GM23338 (cell line): ENCODE data around the gene ZNF358. TPM values are rescaled to one million over a fixed set of nuclear protein-coding genes. Genes with fewer than 3 reads are reported as not detected.

Experiments
- ATAC-seq: fragments of 200-7000 bp; cut with Tn5 transposase; 3 replicates; pipeline ENCODE4 v1.9.1; 2020
- DNase-seq: peaks from one replicate; pipeline ENCODE4 v3.0.0-alpha.2; 2015; ENCODE audit warnings: low spot score
- H2AFZ ChIP-seq: fragments of 200-600 bp; sonication (generic); 2 replicates; pipeline ENCODE4 v1.8.0; 2016; ENCODE audit warnings: antibody characterized with exemption, mild to moderate bottlenecking, moderate library complexity
- H3F3A ChIP-seq: fragments of 200-600 bp; sonication (generic); replicated peaks from 2 replicates; pipeline ENCODE4 v1.8.0; 2017; ENCODE audit warnings: antibody characterized with exemption, mixed run types, low read depth
- H3K27ac ChIP-seq: fragments of 200-600 bp; sonication (generic); 2 replicates; pipeline ENCODE4 v1.6.1; 2016; ENCODE audit warnings: low read depth
- H3K27me3 ChIP-seq: fragments of 200-600 bp; sonication (generic); 2 replicates; pipeline ENCODE4 v1.8.0; 2016; ENCODE audit warnings: mild to moderate bottlenecking, mixed run types, moderate library complexity; ENCODE audit not compliant: insufficient read depth
- H3K36me3 ChIP-seq: fragments of 200-600 bp; sonication (generic); 2 replicates; pipeline ENCODE4 v1.8.0; 2016; ENCODE audit warnings: mild to moderate bottlenecking; ENCODE audit not compliant: insufficient read depth
- H3K4me1 ChIP-seq: fragments of 200-600 bp; sonication (generic); 2 replicates; pipeline ENCODE4 v1.8.0; 2016; ENCODE audit warnings: mild to moderate bottlenecking, moderate library complexity; ENCODE audit not compliant: insufficient read depth
- H3K4me2 ChIP-seq: fragments of 200-600 bp; sonication (generic); 2 replicates; pipeline ENCODE4 v1.7.1; 2017; ENCODE audit warnings: mixed run types
- H3K4me3 ChIP-seq: fragments of 200-600 bp; sonication (generic); 2 replicates; pipeline ENCODE4 v1.6.1; 2016; ENCODE audit warnings: mixed run types
- H3K79me2 ChIP-seq: fragments of 200-600 bp; sonication (generic); replicated peaks from 2 replicates; pipeline ENCODE4 v1.8.0; 2017; ENCODE audit warnings: mild to moderate bottlenecking; ENCODE audit not compliant: insufficient read depth
- H3K9me2 ChIP-seq: fragments of 200-600 bp; sonication (generic); 2 replicates; pipeline ENCODE4 v1.8.0; 2017; ENCODE audit not compliant: insufficient read depth
- H4K20me1 ChIP-seq: fragments of 200-600 bp; sonication (generic); replicated peaks from 2 replicates; pipeline ENCODE4 v1.8.0; 2017; ENCODE audit warnings: mild to moderate bottlenecking; ENCODE audit not compliant: insufficient read depth
- H3K27ac Mint-ChIP-seq: 2 replicates; pipeline ENCODE4 v1.8.0; 2020; ENCODE audit warnings: inconsistent platforms, mild to moderate bottlenecking, moderate library complexity, mixed read lengths
- H3K27me3 Mint-ChIP-seq: 3 replicates; pipeline ENCODE4 v1.8.0; 2022; ENCODE audit warnings: low read depth, mild to moderate bottlenecking, moderate library complexity, mixed read lengths, inconsistent platforms; ENCODE audit not compliant: insufficient read depth, poor library complexity
- H3K36me3 Mint-ChIP-seq: 3 replicates; pipeline ENCODE4 v1.8.0; 2021; ENCODE audit warnings: low read depth, mild to moderate bottlenecking, inconsistent platforms, moderate library complexity, mixed read lengths
- H3K4me1 Mint-ChIP-seq: 3 replicates; pipeline ENCODE4 v1.8.0; 2020; ENCODE audit warnings: mild to moderate bottlenecking, inconsistent platforms, mixed read lengths
- H3K4me3 Mint-ChIP-seq: 3 replicates; pipeline ENCODE4 v1.8.0; 2021; ENCODE audit warnings: moderate library complexity, mild to moderate bottlenecking, inconsistent platforms, mixed read lengths
- H3K9me3 Mint-ChIP-seq: 3 replicates; pipeline ENCODE4 v1.8.0; 2020; ENCODE audit warnings: moderate library complexity, mild to moderate bottlenecking, inconsistent platforms, mixed read lengths
- CREB1 ChIP-seq: fragments of 250-450 bp; sonication (Bioruptor Pico); IDR thresholded peaks from 2 replicates; pipeline ENCODE4 v1.5.0; 2020; ENCODE audit warnings: low read depth, mild to moderate bottlenecking, moderate library complexity
- EZH2 ChIP-seq: fragments of 200-600 bp; sonication (generic); IDR thresholded peaks from one replicate; pipeline ENCODE4 v1.8.0; 2017; ENCODE audit warnings: antibody characterized with exemption, mild to moderate bottlenecking, low read depth; ENCODE audit not compliant: unreplicated experiment
- EZH2phosphoT487 ChIP-seq: fragments of 200-600 bp; sonication (generic); IDR thresholded peaks from one replicate; pipeline ENCODE4 v1.8.1; 2018; ENCODE audit warnings: antibody characterized with exemption; ENCODE audit not compliant: unreplicated experiment
- JUNB ChIP-seq: IDR thresholded peaks from one replicate; pipeline ENCODE4 v1.6.1; 2016; ENCODE audit warnings: antibody characterized with exemption; ENCODE audit not compliant: unreplicated experiment
- POLR2AphosphoS5 ChIP-seq: IDR thresholded peaks from 2 replicates; pipeline ENCODE4 v1.6.1; 2016; ENCODE audit warnings: antibody characterized with exemption, low read depth
- STAT1 ChIP-seq: IDR thresholded peaks from one replicate; pipeline ENCODE4 v1.6.1; 2016; ENCODE audit warnings: antibody characterized with exemption; ENCODE audit not compliant: unreplicated experiment
- ZNF331 ChIP-seq: fragments of 250-450 bp; sonication (Bioruptor Pico); IDR thresholded peaks from 2 replicates; pipeline ENCODE4 v1.5.0; 2020; ENCODE audit warnings: low read depth, mild to moderate bottlenecking, moderate library complexity
- polyA plus RNA-seq: library from polyadenylated mRNA; unstranded; fragments of >200 nt; fragmentation: Nextera tagmentation; extraction: Ambion mirVana; gene quantifications from 2 replicates; pipeline ENCODE4 v1.2.1, GENCODE V29; 2016
- total RNA-seq: library from RNA; depleted of rRNA; stranded (reverse); fragments of >200 nt; shearing (Covaris generic); gene quantifications from 2 replicates; pipeline ENCODE4 v1.2.3, GENCODE V29; 2014
- TF ChIP-seq, protein P1 (sequence below), 2 experiments: fragments of 200-600 bp in 1 of 2; sonication (generic) in 1 of 2; conservative IDR thresholded peaks; 2 replicates each; pipeline versions ENCODE4 v1.5.1 to v1.6.1; 2016 to 2017; ENCODE audit warnings: antibody characterized with exemption in 2 of 2, low read depth in 2 of 2, mild to moderate bottlenecking in 2 of 2, moderate library complexity in 1 of 2
- TF ChIP-seq, protein P2 (sequence below): IDR thresholded peaks from one replicate; pipeline ENCODE4 v1.6.1; 2018; ENCODE audit warnings: antibody characterized with exemption; ENCODE audit not compliant: unreplicated experiment
- TF ChIP-seq, protein P3 (sequence below): IDR thresholded peaks from 2 replicates; pipeline ENCODE4 v1.6.1; 2016; ENCODE audit warnings: antibody characterized with exemption
- TF ChIP-seq, protein P4 (sequence below): fragments of 250-450 bp; sonication (Bioruptor Pico); IDR thresholded peaks from 2 replicates; pipeline ENCODE4 v1.5.0; 2020; ENCODE audit warnings: mild to moderate bottlenecking, moderate library complexity

The ZNF358 gene
- total and polyA plus RNA-seq, 2 experiments from 2014 or later = 23.8 to 52.9 TPM

DNA sequence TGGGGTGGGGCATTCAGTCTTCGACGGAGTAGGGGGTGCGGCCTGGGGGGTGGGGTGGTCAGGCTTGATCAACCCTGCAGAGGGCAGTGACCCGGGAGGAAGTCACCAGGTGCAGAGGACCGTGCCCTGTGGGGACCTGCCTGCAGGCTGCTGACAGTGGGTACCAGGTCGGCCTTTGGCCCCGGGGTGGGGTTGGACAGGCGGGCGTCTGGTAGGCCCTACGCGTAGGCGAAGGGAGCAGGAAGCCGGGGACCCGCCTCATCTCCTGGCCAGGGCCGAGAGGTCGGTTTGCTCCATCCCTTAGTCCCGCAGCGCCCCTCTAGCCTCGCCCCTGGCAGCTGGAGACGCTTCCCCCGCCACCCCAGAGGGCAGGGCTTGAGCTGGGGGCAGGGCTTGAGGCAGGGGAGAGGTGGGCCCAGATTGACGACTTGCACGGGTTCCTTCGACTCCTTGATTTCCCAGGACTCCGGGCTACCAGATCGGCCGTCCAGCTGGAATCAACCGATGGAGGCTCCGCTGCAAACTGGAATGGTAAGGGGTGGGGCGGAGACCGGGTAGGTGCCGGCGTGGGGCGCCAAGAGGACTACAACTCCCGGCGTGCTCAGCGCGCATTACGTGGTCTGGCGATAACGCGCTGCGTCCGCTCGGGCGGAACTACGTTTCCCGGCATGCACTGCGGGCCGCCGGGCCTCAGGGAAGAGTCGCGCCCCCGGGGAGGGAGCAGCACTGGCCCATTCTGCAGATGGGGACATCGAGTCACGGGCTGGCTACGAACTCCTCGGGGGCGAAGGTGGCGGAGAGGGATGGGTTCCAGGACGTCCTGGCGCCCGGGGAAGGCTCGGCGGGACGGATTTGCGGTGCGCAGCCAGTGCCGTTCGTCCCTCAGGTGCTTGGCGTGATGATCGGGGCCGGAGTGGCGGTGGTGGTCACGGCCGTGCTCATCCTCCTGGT, 19.4 kb downstream of the ZNF358 start, which contains the start of gene PNPLA6:
Gene PNPLA6, plus strand, starts transcription at position 671 of the 951 bp plus-strand sequence. Its CDS starts 72 bp downstream, at position 743.
- peak; percentile 79 for ATAC-seq
- Mint-ChIP-seq H3K36me3 (peaks cover 6% of the 10 kb centered on the region; the same call in 2 of the 3 replicates), H3K27me3 (peaks cover 11% of the 10 kb centered on the region), H3K4me3 (peak within 1 kb of the TSS; percentile 89), H3K9me3 (no peaks in the 10 kb centered on the region; the same call in 2 of the 3 replicates), H3K4me1 (no peaks in the 10 kb centered on the region; the same call in 2 of the 3 replicates), H3K27ac (peak within 1 kb of the TSS; percentile 94)
- TF ChIP-seq POLR2AphosphoS5 (peak; percentile 79), EZH2phosphoT487 (no peak), JUNB (no peak), ZNF331 (CRISPR knock-in tag) (no peak), CREB1 (CRISPR knock-in tag) (peak; percentile 95), STAT1 (no peak), EZH2 (no peak)
- TF ChIP-seq, protein P1, sequence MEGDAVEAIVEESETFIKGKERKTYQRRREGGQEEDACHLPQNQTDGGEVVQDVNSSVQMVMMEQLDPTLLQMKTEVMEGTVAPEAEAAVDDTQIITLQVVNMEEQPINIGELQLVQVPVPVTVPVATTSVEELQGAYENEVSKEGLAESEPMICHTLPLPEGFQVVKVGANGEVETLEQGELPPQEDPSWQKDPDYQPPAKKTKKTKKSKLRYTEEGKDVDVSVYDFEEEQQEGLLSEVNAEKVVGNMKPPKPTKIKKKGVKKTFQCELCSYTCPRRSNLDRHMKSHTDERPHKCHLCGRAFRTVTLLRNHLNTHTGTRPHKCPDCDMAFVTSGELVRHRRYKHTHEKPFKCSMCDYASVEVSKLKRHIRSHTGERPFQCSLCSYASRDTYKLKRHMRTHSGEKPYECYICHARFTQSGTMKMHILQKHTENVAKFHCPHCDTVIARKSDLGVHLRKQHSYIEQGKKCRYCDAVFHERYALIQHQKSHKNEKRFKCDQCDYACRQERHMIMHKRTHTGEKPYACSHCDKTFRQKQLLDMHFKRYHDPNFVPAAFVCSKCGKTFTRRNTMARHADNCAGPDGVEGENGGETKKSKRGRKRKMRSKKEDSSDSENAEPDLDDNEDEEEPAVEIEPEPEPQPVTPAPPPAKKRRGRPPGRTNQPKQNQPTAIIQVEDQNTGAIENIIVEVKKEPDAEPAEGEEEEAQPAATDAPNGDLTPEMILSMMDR (conservative IDR thresholded peaks at IDR 0.05; ENCODE audit: low read depth in 2 of 2) = 0 out of 4 replicates have a peak, but pooled peaks of 1 of the 2 experiments have one; percentile 8
- TF ChIP-seq, protein P2, sequence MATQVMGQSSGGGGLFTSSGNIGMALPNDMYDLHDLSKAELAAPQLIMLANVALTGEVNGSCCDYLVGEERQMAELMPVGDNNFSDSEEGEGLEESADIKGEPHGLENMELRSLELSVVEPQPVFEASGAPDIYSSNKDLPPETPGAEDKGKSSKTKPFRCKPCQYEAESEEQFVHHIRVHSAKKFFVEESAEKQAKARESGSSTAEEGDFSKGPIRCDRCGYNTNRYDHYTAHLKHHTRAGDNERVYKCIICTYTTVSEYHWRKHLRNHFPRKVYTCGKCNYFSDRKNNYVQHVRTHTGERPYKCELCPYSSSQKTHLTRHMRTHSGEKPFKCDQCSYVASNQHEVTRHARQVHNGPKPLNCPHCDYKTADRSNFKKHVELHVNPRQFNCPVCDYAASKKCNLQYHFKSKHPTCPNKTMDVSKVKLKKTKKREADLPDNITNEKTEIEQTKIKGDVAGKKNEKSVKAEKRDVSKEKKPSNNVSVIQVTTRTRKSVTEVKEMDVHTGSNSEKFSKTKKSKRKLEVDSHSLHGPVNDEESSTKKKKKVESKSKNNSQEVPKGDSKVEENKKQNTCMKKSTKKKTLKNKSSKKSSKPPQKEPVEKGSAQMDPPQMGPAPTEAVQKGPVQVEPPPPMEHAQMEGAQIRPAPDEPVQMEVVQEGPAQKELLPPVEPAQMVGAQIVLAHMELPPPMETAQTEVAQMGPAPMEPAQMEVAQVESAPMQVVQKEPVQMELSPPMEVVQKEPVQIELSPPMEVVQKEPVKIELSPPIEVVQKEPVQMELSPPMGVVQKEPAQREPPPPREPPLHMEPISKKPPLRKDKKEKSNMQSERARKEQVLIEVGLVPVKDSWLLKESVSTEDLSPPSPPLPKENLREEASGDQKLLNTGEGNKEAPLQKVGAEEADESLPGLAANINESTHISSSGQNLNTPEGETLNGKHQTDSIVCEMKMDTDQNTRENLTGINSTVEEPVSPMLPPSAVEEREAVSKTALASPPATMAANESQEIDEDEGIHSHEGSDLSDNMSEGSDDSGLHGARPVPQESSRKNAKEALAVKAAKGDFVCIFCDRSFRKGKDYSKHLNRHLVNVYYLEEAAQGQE = no peak
- TF ChIP-seq, protein P3, sequence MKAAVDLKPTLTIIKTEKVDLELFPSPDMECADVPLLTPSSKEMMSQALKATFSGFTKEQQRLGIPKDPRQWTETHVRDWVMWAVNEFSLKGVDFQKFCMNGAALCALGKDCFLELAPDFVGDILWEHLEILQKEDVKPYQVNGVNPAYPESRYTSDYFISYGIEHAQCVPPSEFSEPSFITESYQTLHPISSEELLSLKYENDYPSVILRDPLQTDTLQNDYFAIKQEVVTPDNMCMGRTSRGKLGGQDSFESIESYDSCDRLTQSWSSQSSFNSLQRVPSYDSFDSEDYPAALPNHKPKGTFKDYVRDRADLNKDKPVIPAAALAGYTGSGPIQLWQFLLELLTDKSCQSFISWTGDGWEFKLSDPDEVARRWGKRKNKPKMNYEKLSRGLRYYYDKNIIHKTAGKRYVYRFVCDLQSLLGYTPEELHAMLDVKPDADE = peak; percentile 98
- TF ChIP-seq, protein P4, sequence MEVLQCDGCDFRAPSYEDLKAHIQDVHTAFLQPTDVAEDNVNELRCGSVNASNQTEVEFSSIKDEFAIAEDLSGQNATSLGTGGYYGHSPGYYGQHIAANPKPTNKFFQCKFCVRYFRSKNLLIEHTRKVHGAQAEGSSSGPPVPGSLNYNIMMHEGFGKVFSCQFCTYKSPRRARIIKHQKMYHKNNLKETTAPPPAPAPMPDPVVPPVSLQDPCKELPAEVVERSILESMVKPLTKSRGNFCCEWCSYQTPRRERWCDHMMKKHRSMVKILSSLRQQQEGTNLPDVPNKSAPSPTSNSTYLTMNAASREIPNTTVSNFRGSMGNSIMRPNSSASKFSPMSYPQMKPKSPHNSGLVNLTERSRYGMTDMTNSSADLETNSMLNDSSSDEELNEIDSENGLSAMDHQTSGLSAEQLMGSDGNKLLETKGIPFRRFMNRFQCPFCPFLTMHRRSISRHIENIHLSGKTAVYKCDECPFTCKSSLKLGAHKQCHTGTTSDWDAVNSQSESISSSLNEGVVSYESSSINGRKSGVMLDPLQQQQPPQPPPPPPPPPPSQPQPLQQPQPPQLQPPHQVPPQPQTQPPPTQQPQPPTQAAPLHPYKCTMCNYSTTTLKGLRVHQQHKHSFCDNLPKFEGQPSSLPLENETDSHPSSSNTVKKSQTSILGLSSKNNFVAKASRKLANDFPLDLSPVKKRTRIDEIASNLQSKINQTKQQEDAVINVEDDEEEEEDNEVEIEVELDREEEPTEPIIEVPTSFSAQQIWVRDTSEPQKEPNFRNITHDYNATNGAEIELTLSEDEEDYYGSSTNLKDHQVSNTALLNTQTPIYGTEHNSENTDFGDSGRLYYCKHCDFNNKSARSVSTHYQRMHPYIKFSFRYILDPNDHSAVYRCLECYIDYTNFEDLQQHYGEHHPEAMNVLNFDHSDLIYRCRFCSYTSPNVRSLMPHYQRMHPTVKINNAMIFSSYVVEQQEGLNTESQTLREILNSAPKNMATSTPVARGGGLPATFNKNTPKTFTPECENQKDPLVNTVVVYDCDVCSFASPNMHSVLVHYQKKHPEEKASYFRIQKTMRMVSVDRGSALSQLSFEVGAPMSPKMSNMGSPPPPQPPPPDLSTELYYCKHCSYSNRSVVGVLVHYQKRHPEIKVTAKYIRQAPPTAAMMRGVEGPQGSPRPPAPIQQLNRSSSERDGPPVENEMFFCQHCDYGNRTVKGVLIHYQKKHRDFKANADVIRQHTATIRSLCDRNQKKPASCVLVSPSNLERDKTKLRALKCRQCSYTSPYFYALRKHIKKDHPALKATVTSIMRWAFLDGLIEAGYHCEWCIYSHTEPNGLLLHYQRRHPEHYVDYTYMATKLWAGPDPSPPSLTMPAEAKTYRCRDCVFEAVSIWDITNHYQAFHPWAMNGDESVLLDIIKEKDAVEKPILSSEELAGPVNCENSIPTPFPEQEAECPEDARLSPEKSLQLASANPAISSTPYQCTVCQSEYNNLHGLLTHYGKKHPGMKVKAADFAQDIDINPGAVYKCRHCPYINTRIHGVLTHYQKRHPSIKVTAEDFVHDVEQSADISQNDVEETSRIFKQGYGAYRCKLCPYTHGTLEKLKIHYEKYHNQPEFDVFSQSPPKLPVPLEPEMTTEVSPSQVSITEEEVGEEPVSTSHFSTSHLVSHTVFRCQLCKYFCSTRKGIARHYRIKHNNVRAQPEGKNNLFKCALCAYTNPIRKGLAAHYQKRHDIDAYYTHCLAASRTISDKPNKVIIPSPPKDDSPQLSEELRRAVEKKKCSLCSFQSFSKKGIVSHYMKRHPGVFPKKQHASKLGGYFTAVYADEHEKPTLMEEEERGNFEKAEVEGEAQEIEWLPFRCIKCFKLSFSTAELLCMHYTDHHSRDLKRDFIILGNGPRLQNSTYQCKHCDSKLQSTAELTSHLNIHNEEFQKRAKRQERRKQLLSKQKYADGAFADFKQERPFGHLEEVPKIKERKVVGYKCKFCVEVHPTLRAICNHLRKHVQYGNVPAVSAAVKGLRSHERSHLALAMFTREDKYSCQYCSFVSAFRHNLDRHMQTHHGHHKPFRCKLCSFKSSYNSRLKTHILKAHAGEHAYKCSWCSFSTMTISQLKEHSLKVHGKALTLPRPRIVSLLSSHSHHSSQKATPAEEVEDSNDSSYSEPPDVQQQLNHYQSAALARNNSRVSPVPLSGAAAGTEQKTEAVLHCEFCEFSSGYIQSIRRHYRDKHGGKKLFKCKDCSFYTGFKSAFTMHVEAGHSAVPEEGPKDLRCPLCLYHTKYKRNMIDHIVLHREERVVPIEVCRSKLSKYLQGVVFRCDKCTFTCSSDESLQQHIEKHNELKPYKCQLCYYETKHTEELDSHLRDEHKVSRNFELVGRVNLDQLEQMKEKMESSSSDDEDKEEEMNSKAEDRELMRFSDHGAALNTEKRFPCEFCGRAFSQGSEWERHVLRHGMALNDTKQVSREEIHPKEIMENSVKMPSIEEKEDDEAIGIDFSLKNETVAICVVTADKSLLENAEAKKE (CRISPR knock-in tag) = no peak
- Histone ChIP-seq H3K9me2 (no peaks in the 10 kb centered on the region), H2AFZ (peak within 1 kb of the TSS; percentile 91), H3F3A (peaks cover 5% of the 10 kb centered on the region; the same call in 1 of the 2 replicates), H3K4me1 (no peaks in the 10 kb centered on the region), H3K27me3 (no peaks in the 10 kb centered on the region), H3K36me3 (no peaks in the 10 kb centered on the region; the same call in 1 of the 2 replicates), H3K4me3 (peak within 1 kb of the TSS; percentile 96), H3K4me2 (peak within 1 kb of the TSS; percentile 95), H3K27ac (peak within 1 kb of the TSS; percentile 88), H3K79me2 (no peaks in the 10 kb centered on the region), H4K20me1 (no peaks in the 10 kb centered on the region)
- peak; percentile 97 for DNase-seq
